ENCODE measurements around the gene RANBP3. TPM values are rescaled to one million over a fixed set of nuclear protein-coding genes. Genes with fewer than 3 reads are reported as not detected.

Gene RANBP3
- total and polyA plus RNA-seq, 2 experiments from 2014 or later: 40.2 to 98.3 TPM

DNA sequence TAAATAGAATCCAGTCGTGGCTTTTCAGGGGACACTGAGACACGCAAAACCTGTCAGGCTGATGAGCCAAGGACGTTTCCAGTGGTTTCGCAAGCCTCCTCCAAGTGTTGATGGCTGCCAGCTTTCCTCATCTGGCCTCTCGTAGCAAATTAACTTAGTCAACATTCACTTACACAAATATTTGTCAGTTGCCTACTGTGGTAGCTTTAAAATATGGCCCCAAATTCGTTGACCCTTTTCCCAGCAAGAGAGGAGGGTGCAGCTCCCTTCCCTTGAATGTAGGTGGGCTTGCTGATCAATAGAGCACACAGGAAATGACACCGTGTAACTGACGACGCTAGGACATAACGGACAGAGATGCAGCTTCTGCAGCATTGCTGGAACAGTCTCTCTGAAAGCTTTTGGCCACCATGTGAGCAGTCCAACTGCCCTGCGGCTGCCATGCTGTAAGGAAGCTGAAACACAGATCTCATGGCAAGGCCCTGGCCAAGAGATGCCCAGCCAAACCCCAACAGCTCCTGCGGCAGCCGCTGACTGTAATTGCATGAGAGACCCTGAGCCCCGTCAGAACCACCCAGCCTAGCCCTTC, 5.5 kb upstream of the RANBP3 start (continued):
- TF ChIP-seq, protein P1, sequence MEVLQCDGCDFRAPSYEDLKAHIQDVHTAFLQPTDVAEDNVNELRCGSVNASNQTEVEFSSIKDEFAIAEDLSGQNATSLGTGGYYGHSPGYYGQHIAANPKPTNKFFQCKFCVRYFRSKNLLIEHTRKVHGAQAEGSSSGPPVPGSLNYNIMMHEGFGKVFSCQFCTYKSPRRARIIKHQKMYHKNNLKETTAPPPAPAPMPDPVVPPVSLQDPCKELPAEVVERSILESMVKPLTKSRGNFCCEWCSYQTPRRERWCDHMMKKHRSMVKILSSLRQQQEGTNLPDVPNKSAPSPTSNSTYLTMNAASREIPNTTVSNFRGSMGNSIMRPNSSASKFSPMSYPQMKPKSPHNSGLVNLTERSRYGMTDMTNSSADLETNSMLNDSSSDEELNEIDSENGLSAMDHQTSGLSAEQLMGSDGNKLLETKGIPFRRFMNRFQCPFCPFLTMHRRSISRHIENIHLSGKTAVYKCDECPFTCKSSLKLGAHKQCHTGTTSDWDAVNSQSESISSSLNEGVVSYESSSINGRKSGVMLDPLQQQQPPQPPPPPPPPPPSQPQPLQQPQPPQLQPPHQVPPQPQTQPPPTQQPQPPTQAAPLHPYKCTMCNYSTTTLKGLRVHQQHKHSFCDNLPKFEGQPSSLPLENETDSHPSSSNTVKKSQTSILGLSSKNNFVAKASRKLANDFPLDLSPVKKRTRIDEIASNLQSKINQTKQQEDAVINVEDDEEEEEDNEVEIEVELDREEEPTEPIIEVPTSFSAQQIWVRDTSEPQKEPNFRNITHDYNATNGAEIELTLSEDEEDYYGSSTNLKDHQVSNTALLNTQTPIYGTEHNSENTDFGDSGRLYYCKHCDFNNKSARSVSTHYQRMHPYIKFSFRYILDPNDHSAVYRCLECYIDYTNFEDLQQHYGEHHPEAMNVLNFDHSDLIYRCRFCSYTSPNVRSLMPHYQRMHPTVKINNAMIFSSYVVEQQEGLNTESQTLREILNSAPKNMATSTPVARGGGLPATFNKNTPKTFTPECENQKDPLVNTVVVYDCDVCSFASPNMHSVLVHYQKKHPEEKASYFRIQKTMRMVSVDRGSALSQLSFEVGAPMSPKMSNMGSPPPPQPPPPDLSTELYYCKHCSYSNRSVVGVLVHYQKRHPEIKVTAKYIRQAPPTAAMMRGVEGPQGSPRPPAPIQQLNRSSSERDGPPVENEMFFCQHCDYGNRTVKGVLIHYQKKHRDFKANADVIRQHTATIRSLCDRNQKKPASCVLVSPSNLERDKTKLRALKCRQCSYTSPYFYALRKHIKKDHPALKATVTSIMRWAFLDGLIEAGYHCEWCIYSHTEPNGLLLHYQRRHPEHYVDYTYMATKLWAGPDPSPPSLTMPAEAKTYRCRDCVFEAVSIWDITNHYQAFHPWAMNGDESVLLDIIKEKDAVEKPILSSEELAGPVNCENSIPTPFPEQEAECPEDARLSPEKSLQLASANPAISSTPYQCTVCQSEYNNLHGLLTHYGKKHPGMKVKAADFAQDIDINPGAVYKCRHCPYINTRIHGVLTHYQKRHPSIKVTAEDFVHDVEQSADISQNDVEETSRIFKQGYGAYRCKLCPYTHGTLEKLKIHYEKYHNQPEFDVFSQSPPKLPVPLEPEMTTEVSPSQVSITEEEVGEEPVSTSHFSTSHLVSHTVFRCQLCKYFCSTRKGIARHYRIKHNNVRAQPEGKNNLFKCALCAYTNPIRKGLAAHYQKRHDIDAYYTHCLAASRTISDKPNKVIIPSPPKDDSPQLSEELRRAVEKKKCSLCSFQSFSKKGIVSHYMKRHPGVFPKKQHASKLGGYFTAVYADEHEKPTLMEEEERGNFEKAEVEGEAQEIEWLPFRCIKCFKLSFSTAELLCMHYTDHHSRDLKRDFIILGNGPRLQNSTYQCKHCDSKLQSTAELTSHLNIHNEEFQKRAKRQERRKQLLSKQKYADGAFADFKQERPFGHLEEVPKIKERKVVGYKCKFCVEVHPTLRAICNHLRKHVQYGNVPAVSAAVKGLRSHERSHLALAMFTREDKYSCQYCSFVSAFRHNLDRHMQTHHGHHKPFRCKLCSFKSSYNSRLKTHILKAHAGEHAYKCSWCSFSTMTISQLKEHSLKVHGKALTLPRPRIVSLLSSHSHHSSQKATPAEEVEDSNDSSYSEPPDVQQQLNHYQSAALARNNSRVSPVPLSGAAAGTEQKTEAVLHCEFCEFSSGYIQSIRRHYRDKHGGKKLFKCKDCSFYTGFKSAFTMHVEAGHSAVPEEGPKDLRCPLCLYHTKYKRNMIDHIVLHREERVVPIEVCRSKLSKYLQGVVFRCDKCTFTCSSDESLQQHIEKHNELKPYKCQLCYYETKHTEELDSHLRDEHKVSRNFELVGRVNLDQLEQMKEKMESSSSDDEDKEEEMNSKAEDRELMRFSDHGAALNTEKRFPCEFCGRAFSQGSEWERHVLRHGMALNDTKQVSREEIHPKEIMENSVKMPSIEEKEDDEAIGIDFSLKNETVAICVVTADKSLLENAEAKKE (CRISPR knock-in tag; IDR thresholded peaks at IDR 0.05): no peak
- TF ChIP-seq CREB1 (CRISPR knock-in tag; IDR thresholded peaks at IDR 0.05; ENCODE audit: low read depth): no peak
- no peak for TF ChIP-seq POLR2AphosphoS5 (IDR thresholded peaks at IDR 0.05; ENCODE audit: low read depth)
- TF ChIP-seq, protein P2, sequence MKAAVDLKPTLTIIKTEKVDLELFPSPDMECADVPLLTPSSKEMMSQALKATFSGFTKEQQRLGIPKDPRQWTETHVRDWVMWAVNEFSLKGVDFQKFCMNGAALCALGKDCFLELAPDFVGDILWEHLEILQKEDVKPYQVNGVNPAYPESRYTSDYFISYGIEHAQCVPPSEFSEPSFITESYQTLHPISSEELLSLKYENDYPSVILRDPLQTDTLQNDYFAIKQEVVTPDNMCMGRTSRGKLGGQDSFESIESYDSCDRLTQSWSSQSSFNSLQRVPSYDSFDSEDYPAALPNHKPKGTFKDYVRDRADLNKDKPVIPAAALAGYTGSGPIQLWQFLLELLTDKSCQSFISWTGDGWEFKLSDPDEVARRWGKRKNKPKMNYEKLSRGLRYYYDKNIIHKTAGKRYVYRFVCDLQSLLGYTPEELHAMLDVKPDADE (IDR thresholded peaks at IDR 0.05): no peak
- no peak for TF ChIP-seq NANOG (IDR thresholded peaks at IDR 0.05; ENCODE audit: borderline replicate concordance)
- TF ChIP-seq EZH2 (IDR thresholded peaks at IDR 0.05; ENCODE audit: low read depth, unreplicated experiment): no peak
